Skeletal muscle cell (primary cell): Measurements from ENCODE around the gene PANX2.

Experiments
- DNase-seq: peaks from one replicate; pipeline ENCODE4 v3.0.0-alpha.2; 2010; ENCODE audit warnings: low read depth
- H3K4me3 ChIP-seq: 2 replicates; pipeline ENCODE4 v1.5.1; 2011; ENCODE audit warnings: low read depth, mild to moderate bottlenecking, control low read depth, low read length, moderate library complexity

PANX2 gene

GRCh38 chr22:50207383-50208140, 37.0 kb downstream of the PANX2 start:
- no peak overlapping the region for H3K4me3 ChIP-seq
- DNase-seq: no peak

- no peak overlapping the region for H3K4me3 ChIP-seq
- no peak for DNase-seq
Observed at GRCh38 chr22:50208430-50208938, 38.0 kb downstream of the PANX2 start.

- no peak for DNase-seq
- H3K4me3 ChIP-seq: no peak overlapping the region
Observed at GRCh38 chr22:50208939-50209892, 38.7 kb downstream of the PANX2 start.

- DNase-seq: no peak
Observed at GRCh38 chr22:50209893-50210292, 39.4 kb downstream of the PANX2 start.

DNA sequence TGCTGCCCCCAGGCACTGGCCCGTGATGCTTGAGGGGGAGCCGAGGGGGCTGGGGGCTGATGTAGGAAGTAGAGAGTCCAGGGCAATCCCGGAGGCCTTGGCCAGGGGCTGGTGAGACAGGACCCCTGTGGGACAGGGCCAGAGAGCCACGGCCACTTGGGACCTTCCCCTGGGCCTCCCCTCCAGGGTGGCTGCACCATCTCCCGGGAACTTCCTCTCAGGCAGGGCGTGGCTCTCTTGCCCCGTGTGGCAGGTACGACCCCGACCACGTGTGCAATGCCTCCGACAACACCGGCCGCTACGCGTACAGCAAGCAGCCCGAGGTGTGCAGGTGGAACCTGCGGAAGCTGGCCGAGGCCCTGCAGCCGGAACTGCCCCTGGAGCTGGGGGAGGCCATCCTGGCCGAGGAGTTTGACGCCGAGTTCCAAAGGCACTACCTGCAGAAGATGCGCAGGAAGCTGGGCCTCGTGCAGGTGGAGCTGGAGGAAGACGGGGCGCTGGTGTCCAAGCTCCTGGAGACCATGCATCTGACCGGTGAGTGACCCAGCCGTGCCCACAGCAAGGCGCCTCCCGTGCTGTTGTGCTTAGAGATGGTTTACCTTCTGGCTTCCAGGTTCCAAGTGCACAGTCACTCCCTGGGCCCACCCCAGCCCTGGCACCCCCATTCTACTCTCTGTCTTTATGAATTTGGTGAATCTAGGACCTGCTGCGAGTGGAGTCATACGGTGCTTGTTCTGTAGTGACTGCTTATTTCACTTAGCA, 40.0 kb downstream of the PANX2 start:
- H3K4me3 ChIP-seq: no peak overlapping the region
- no peak for DNase-seq

More at GRCh38 chr22:50209893-50210292, 39.4 kb downstream of the PANX2 start:
- no peak overlapping the region for H3K4me3 ChIP-seq

DNA sequence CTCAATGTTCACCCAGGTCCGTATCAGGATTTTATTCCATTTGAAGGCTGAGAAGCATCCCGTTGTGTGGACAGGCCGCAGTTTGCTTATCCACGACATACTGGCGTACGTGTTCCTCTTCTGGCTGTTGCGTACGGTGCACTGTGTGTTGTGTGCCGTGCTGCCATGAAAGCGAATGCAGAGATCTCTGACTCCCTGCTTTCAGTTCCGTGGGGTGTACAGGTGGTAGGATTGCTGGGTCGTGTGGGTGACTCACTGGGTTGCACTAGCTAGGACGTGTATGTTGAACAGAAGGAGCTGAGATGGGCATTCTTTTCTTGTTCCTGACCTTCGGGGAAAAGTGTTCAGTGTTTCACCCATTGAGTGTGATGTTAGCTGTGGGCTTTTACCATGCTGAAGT, 40.6 kb downstream of the PANX2 start:
- H3K4me3 ChIP-seq: no peak overlapping the region
- DNase-seq: no peak

GRCh38 chr22:50213263-50213662, 42.7 kb downstream of the PANX2 start:
- H3K4me3 ChIP-seq: no peak overlapping the region
- no peak for DNase-seq

DNA sequence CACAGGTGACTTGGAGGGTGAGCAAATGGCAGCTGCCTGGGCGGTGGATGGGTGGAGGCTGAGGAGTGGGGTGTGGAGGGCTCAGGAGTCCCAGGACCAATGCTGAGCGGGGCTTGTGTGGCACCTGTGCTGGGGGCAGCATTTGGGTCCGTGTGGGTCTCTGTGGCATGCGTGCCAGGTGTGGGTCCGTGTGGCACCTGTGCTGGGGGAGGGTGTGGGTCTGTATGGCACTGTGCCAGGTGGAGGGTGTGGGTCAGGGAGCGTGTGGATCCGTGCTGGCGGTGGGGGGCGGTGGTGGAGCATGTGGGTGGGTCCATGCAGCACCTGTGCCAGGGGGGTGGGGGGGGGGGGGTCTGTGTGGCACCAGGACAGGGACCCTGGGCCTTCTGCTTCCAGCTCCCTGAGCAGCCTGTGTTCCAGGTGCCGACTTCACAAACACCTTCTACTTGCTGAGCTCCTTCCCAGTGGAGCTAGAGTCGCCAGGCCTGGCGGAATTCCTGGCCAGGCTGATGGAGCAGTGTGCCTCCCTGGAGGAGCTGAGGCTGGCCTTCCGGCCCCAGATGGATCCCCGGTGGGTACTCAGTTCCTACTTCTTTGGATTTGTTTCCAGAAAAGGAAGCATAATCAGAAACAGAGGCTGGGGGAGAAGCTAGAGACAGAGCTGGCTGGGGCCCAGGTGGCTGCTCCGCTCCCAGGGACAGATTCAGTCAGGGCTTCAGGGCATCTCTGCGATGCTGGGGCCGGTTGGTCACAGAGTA, 44.9 kb downstream of the PANX2 start:
- no peak overlapping the region for H3K4me3 ChIP-seq
- no peak for DNase-seq

GRCh38 chr22:50216055-50216683, 45.6 kb downstream of the PANX2 start:
- no peak overlapping the region for H3K4me3 ChIP-seq
- no peak for DNase-seq

DNA sequence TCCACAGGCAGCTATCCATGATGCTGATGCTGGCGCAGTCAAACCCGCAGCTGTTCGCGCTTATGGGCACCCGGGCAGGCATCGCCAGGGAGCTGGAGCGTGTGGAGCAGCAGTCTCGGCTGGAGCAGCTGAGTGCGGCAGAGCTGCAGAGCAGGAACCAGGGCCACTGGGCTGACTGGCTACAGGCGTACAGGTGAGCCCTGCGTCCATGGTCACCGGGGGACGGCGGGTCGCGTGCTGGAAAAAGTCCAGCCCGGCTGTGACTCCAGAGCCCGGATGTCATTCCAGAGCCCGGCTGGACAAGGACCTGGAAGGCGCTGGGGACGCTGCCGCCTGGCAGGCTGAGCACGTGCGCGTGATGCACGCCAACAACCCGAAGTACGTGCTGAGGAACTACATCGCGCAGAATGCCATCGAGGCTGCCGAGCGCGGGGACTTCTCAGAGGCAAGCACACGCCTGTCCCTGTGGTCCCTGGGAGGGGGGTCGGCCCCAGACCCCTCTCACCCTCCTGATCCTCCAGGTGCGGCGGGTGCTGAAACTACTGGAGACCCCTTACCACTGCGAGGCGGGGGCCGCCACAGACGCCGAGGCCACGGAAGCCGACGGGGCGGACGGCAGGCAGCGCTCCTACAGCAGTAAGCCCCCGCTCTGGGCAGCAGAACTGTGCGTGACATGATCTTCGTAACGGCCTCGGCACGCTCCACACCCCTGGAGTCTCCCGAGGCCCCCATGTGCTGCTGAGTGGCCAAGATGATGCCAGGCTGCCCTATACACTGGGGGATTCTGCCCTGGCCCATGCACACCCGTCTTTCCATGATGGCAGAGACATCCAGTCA, 46.4 kb downstream of the PANX2 start:
- no peak overlapping the region for H3K4me3 ChIP-seq
- DNase-seq: no peak

DNA sequence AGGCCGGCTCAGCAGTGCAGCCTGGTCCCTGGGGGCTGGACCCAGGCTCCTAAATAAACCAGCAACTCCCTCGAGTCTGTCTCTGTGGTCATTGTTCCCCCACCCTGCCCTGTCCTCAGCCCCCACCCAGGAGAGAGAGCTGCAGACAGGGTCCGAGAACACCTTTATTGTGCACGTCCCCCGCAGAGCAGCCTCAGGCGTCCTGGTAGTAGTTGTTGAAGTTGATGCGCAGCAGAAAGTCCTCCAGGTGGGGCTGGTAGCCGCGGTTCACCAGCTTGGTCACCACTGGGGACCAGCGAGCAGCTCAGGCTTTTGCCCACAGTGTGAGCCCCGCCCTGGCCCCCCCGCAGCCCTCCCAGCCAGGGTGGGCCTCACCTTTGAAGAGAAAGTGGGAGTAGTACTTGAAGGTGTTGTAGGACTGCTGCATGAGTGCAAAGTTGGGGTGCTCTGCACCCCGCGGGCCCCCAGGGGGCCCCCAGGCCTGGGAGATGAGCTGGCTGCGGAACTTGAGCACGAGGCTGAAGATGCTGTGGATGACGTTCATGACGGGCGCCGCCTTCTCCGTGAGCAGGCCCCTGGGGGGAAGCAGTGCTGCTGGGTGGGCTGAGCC, 47.1 kb downstream of the PANX2 start:
- no peak for DNase-seq
- no peak overlapping the region for H3K4me3 ChIP-seq

DNA sequence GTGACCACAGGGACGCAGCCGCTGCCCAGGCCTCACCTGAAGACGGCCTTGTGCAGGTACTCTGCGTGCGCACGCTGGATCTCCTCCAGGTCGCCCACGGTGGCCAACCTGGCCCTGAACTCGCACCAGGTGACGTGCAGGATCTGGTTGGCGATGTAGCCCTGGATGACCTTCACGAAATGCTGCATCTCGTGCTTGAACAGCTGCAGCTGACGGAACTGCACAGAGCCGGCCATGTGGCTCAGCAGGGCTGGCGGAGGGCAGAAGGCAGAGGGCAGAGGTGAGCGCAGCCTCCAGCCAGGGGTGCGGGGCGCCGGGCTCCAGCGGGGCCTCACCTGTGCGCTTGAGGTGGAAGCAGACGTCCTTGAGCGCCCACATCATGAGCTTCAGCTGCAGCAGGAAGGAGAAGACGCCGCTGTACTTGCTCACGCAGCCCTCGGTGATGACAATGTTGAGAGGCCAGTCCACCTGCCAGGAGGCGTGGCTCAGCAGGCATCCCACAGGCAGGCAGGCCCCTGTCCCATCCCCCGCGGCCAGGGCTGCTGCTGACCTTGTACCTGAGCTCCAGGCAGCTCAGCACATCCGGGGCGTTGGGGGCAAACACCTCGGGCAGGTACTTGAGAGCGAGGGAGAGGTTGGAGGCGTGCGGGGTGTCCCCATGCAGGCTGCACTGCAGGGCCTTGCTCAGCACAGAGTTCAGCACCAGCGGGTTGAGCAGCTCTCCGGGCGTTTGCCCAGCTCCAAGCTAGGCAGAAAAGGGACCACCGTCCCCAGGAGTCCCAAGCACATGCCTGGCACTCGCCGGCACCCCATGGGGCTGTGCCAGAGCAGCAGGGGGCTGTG, 47.8 kb downstream of the PANX2 start:
- no peak overlapping the region for H3K4me3 ChIP-seq

GRCh38 chr22:50218996-50219727, 48.6 kb downstream of the PANX2 start:
- no peak overlapping the region for H3K4me3 ChIP-seq
- DNase-seq: peak; percentile 47

More for the DNA sequence above, 47.8 kb downstream of the PANX2 start:
- DNase-seq: no peak

DNA sequence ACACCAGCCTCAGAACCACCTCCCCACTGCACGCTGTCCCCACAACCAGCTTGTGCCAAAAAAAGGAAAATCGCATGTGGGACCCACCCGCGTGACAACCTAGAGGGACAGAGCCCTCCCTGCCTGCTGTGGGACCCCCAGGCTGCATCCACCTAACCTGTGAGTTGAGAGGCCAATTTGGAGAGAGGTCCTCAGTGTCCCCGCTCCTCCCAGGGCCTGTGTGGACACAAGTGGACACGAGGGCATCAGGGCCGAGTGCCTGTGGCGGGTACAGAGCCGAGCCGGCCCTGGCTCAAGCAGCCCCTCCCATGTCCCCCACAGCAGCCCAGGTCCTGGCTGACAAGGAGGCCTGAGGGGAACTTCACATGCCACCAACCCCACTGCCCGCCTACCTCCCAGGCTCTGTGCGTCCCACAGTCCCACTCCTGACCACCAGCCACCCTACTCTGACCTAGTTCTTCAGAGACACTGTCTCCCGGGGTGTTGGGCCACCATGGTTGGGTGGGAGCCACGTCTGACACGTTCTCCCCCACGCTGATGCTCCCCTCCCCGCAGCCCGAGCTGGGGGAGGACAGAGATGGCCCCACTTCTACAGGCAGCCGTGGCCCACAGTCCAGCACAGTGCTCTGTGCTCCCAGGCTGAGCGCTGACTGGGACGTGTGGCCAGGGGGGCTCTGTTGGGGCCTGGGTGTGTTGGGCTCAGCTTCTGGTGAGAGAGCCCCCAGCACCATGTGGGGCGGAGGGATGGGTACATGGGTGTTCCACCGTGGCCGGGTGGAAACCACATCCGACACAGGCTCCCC, 49.5 kb downstream of the PANX2 start:
- no peak for DNase-seq
- H3K4me3 ChIP-seq: no peak overlapping the region
